ENCODE measurements around the gene SUSD6. TPM values are rescaled to one million over a fixed set of nuclear protein-coding genes. Genes with fewer than 3 reads are reported as not detected.
A peak's percentile ranks its signal among the peaks of the same experiment; 100 is the strongest.

Gene SUSD6
- total RNA-seq, 4 donors from 2014 or later, result 37.5 to 70.4 (median 44.5) TPM

- H3K4me1 ChIP-seq, result peaks cover 37 to 39% of the 10 kb centered on the region in 2 donors
- 49 to 53% methylated on average over 7 to 8 of the region's 8 CpGs for WGBS, 2 donors
- intact Hi-C loops (cut with DNase I), result no loop called here
Measured at GRCh38 chr14:69610020-69610873, 1.1 kb upstream of the SUSD6 start.

DNA sequence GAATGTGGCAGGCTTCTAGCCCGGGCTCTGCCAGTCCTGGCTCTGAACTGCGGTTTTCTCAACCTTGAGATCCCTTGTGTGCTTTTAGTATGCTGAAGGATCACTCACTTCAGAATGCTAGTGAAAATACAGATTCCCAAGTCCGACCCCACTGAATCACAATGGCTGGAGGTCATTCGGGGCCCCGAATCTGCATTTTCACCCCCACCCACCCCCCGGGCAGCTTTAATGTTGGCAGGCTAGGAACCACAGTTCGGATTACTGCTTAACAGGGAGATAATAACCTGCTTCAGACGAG, 573 bp upstream of the SUSD6 start:
- TF ChIP-seq POLR2A (IDR thresholded peaks at IDR 0.05), result no peak
- no peak for TF ChIP-seq CTCF (IDR thresholded peaks at IDR 0.05)
- DNase-seq, result peak; percentile 43 to 52
- no peaks in the 10 kb centered on the region for H3K36me3 ChIP-seq
- intact Hi-C loops (cut with DNase I), result no loop called here
- H3K4me3 ChIP-seq (replicated peaks in 1 of 3), result peak overlapping the region in 2 of 3 donors; percentile 25 to 27
- no peaks in the 10 kb centered on the region for H3K9me3 ChIP-seq
- no peaks in the 10 kb centered on the region for H3K27me3 ChIP-seq
- 7 to 16% methylated on average over 5 to 8 of the region's 8 CpGs for WGBS, 2 donors
- peak overlapping the region; percentile 82 to 87 (median 85) for H3K27ac ChIP-seq
- H3K4me1 ChIP-seq, result peaks cover 41 to 43% of the 10 kb centered on the region in 2 donors

More at GRCh38 chr14:69610020-69610873, 1.1 kb upstream of the SUSD6 start:
- DNase-seq, result peak in 1 of 2 donors; percentile 6
- H3K4me3 ChIP-seq (replicated peaks in 1 of 3), result peak overlapping the region in 1 of 3 donors; percentile 25
- no peaks in the 10 kb centered on the region for H3K36me3 ChIP-seq
- H3K9me3 ChIP-seq, result no peaks in the 10 kb centered on the region
- no peaks in the 10 kb centered on the region for H3K27me3 ChIP-seq
- TF ChIP-seq CTCF (IDR thresholded peaks at IDR 0.05) (no peak), POLR2A (IDR thresholded peaks at IDR 0.05) (no peak)
- H3K27ac ChIP-seq, result peak overlapping the region; percentile 82 to 87 (median 85)

DNA sequence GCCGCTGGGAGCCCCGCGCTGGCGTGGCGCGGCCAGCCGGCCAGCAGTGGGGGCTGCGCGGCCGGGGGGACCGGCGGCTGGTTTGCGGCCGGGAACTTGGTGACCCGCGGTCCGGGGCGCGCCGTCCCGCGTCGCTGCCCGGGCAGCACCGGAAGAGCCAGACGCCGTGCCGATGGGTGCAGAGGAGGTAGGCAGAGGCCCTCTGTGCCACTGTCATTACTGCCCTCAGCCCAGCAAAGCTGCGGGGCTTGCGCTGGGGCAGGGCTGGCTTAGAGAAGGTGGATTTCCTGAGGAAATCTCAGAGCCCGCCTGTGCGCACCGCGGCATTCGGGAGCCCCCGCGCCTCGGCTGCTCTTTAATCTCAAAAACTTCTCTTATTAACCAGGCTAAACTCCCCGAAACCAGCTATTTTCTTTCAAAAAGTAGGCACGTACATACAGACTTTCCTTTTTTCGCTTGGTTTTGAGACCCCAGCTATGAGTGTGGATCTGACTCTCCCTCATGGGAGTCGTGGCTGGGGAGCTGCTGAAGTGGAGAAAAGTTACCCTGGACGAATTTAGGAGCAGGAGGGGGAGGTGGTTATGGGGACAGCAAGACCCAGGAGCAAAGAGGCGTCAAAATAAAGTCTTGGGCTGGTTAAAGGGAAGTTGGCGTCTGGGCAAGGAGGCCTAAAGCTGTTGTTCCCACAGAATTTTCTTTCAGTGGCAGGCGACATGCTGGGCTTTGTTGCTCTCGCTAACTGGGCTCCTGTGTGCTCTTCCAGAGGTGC, 802 bp downstream of the SUSD6 start:
- 3 to 4% methylated on average over 18 to 23 of the region's 47 CpGs for WGBS, 2 donors
- TF ChIP-seq CTCF (IDR thresholded peaks at IDR 0.05) (no peak), POLR2A (IDR thresholded peaks at IDR 0.05) (no peak)

GRCh38 chr14:69612783-69613130, 1.4 kb downstream of the SUSD6 start:
- Histone ChIP-seq H3K9me3 (no peaks in the 10 kb centered on the region), H3K4me1 (peaks cover 59 to 60% of the 10 kb centered on the region in 2 donors), H3K27me3 (no peaks in the 10 kb centered on the region), H3K4me3 (replicated peaks in 1 of 3) (peak overlapping the region in 2 of 3 donors; percentile 18 to 69), H3K27ac (peak overlapping the region; percentile 76 to 96 (median 82)), H3K36me3 (no peaks in the 10 kb centered on the region)
- TF ChIP-seq POLR2A (IDR thresholded peaks at IDR 0.05), result no peak
- peak in 2 of 6 experiments; percentile 18 to 20 for TF ChIP-seq CTCF (IDR thresholded peaks at IDR 0.05)
- intact Hi-C loops (cut with DNase I), result no loop called here
- no peak for DNase-seq
- WGBS, 2 donors, result 10 to 18% methylated on average over 2 of the region's 2 CpGs

More for the DNA sequence above, 802 bp downstream of the SUSD6 start:
- no peaks in the 10 kb centered on the region for H3K36me3 ChIP-seq
- intact Hi-C loops (cut with DNase I), result no loop called here
- H3K27ac ChIP-seq, result peak overlapping the region; percentile 76 to 96 (median 82)
- peak overlapping the region; percentile 13 to 69 (median 18) for H3K4me3 ChIP-seq (replicated peaks in 1 of 3)
- H3K27me3 ChIP-seq, result no peaks in the 10 kb centered on the region
- H3K9me3 ChIP-seq, result no peaks in the 10 kb centered on the region
- DNase-seq, result peak; percentile 47 to 50
- peaks cover 54 to 56% of the 10 kb centered on the region in 2 donors for H3K4me1 ChIP-seq
